GM19238 (cell line): Measurements from ENCODE around the gene TENM3.

Experiments used
- DNase-seq: peaks from one replicate; pipeline ENCODE4 v3.0.0; 2011; ENCODE audit warnings: low spot score; ENCODE audit not compliant: insufficient read length

Gene TENM3

DNA sequence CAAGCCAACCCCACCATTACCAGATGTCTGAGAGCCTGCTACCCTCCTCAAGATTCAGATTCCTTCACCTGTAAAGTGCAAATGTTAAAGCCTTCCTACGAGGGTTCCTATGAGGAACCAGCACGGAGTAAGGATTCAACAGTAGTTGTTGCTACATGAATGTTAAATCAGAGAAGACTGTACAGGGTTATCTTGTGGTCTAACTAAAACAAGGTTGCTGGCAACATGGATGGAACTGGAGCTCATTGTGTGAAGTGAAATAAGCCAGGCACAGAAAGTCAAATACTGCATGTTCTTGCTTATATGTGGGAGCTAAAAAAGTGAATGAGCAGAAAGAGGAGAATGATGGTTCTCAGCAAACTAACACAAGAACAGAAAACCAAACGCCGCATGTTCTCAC, 435.4 kb downstream of the TENM3 start:
- no peak for DNase-seq

DNA sequence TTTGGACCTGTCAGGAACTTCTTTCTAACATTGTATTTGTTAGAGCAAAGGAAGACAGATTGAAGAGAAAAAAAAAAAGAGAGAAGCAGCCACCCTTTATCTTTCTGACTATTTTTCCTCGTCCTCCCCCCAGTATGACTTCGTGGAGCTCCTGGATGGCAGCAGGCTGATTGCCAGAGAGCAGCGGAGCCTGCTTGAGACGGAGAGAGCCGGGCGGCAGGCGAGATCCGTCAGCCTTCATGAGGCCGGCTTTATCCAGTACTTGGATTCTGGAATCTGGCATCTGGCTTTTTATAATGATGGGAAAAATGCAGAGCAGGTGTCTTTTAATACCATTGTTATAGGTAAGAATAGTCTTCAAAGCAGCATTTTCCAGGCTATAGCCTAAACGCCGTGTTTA, 436.3 kb downstream of the TENM3 start:
- DNase-seq = no peak

DNA sequence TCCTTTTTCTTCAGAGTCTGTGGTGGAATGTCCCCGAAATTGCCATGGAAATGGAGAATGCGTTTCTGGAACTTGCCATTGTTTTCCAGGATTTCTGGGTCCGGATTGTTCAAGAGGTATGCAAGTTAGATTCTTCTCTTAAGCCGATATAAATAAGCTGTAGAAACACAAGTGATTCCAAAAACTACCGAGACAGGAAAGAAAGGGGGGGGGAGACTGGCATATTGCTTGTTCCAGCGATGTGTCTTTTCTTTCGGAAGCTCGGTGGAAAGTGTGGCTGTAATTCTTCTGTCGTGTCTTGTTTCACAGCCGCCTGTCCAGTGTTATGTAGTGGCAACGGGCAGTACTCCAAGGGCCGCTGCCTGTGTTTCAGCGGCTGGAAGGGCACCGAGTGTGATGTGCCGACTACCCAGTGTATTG, 437.0 kb downstream of the TENM3 start:
- no peak for DNase-seq

DNA sequence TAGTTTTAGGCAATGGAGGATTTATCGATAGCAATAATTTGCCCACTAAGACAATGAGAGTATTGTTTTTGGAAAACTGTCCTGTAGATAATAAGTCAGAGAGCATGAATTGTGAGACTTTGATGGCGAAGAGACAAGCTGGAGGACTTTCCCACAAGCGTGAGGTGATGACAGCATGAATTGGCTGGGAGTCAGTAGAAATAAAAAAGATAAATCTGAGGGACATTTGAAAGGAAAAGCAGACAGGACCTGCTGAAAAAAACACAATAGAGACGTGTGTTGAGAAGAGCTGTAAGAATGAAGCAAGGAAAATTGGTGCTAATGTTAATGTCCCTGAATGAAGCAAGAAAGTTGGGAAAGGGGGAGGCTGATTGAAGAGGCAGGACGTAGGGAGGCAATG, 440.5 kb downstream of the TENM3 start:
- no peak for DNase-seq

DNA sequence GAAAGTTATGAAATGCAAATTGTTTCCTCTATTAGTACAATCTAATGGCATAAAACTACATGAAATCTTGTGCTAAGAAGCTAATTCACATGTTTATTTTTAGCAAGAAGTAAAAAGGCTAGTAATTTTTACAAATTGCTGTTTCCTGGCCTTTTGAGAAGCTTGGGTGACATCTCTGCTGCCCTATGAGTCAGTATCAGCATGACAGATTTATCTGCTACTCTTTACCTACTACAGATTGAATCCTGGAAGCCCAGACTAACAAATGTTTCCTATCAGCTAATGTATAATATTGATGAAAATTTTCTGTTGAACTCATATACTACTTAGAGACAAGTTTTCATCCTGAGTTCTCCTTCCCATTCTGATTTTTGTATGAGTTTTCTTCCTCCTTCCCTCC, 441.6 kb downstream of the TENM3 start:
- DNase-seq = no peak

DNA sequence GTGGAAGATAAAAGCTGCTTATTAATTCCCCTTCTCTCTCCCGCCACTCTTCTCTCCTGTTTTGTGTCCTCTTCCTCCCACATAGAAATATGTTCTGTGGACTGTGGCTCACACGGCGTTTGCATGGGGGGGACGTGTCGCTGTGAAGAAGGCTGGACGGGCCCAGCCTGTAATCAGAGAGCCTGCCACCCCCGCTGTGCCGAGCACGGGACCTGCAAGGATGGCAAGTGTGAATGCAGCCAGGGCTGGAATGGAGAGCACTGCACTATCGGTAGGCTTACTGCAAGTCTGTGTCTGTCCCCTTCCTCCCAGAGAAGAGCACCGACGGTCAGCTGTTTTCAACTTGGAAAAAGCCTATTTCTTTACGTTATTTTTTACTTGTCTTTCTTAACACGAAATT, 444.9 kb downstream of the TENM3 start:
- DNase-seq = no peak

DNA sequence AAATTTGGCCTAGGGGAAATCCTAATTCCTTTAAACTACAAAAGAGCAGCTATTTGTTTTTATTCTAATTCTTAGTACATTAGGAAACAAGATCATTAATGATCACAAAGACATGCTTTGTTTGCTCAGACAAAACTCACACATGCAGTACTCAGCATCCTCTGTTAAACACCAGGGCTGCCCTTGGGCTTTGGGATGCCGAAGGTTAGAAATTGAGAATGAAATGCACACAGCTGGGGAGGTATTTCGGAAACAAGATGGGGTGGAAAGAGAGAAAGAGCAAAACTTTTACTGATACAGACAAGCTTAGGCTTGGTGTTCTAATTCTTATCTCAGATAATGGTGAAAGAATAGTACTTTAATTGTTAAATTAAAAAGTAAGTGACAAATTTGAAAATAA, 451.3 kb downstream of the TENM3 start:
- no peak for DNase-seq

DNA sequence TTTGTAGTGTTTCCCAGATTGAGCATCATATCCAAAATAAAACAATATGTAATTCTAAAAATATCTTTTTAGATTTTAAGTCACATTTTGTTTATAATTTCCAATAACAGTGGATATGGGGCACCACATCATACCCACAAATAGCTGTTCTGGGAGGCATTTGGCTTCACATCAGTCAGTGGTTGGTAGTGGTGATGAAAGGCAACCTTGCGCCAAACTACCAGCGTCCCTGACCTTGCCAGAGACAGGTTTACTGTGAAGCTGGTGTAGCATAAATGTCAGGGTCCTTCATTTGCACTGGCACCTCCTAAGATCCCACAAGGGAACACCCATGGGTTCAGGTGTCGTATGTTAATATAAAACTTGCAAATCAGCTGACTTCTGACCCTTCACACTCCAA, 451.8 kb downstream of the TENM3 start:
- no peak for DNase-seq

DNA sequence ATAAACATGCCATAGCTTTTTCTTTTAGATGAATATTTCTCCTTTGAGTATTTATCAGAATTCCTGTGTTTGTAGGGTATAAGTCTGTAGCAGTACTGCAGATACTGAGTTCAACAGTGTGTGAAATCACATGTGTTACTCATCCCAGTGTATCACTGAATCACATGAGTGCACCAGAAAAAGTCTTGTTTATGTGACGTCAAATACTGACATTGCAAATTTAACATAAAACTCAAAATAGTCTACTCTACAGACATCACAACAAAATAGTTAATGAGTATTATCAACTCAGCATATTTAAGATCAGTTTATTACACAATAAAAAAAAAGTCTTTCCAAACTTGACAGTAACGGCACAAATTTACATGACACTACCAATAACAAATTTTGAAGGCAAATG, 452.6 kb downstream of the TENM3 start:
- DNase-seq = no peak

DNA sequence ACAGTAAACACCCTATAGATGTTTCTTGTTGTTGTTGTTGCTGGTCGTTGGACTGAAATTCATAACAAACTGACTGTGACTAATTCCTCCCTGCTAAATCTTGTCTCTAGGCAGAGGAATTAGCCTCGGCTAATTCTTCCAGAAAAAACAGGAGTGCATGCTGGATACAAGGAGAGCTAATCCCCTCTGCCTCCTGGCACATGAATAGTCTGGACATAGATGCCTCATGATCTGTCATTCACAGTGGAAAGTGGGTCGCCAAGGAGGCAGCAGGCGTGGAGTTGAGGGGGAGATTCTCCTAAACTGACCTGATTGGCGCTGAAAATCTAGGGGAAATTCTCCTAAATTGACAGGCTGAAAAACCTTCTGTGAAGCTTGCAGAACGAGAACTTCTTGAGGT, 453.9 kb downstream of the TENM3 start:
- no peak for DNase-seq

DNA sequence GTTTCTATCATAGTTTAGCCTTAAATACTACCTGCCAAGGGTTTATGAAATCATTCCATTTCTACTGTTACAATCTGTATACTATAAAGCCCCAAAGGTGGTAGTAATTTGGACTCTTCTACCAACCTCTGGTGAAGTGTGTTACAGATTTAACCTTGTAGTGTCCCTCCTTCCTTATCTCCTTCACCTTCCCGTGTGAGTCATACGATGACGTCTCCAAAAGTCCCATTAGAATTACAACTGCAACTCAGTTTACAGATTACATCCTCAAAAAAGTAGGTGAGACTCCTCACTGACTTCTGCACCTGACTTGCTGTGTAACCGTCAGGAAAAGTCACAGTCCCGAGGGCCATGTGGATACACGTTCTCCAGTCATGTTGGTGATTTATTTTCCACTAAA, 455.0 kb downstream of the TENM3 start:
- no peak for DNase-seq

DNA sequence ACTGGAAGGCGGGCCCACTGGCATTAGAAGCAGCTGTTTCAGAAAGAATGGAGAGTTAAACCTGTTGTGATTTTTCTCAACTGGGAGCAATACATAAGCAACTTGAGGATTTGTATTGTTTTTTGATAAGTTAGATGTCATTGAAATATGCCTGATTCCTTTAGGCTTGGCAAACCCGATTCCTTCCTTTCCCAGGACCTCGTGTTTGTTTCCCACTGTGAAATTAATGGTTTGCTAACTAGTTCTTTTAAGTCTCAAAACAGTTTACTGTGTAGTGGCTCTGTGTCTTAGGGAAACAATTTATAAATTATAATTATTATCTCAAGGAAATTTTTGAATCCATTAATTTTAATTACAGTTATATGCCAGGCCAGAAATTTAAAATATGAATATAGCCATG, 456.0 kb downstream of the TENM3 start:
- DNase-seq = no peak

DNA sequence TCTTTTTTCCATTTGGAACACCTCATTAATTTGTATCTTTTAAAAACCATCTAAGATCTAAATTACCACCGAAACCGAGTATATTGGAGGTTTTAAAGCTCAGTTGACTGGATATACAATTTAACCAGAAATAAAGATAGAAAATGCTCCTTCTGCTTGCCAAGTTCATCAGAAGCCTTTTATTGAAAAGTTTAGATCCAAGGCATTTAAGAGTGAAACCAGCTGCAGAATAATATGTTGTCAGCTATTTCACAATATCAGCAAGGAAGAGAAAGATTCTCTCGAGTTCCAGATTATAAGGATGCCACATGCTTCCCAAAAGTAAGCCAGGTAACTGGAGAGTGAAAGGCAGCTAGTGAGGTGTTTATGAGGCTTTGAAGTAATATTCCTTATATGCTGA, 456.6 kb downstream of the TENM3 start:
- no peak for DNase-seq

DNA sequence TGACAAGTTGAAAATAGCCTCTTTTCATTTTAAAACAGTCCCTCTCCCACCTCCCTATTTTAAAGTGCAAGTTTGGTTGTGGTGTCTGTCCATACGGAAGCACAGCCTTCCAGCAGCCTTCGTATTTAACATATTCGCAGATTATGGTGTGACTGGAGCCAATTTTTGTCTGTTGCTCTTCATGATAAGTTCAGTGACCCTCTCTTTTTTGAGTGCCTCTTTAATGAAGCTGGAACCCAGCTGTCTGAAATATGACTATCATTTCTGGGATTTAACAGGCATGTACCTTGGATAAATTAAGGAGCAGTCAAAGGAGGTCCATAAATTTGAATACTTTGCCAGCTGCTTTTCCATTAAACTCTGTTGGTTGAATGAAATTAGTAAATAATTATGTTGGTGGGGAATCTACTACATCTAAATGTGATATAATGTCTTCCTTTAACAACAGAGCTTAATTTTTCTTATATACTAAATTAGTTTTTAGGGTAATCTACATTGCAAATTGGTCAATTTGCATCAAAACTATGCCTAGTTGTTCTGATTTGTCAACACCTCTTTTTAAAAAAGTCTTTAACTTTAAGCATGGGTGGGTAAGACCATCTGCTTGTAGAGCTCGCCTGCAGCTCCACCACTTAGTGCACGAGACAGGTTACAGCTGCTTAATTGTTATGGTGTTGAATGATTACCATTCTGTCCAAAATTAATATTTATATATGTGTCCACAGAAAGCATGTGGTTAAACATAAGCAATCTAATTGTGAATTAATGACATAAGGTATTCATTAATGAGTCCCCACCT, 457.4 kb downstream of the TENM3 start:
- DNase-seq = no peak

DNA sequence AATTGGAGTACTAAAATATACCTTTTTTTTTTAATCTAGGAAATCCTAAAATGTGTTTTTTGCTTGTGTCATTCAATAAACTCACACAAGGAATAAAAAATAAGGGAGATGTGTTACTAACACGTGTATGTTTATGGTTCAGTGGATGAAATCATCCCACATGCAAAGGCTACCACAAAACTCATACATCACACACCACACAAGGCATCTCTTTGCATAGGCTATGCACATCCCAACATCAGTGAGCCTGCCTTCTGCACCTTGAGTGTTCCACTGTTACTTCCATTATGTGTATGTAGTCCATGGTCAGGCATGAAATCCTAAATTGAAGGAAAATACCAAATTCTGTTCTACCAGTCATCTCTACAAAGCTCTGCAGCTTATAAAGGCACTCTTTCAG, 460.9 kb downstream of the TENM3 start:
- no peak for DNase-seq

DNA sequence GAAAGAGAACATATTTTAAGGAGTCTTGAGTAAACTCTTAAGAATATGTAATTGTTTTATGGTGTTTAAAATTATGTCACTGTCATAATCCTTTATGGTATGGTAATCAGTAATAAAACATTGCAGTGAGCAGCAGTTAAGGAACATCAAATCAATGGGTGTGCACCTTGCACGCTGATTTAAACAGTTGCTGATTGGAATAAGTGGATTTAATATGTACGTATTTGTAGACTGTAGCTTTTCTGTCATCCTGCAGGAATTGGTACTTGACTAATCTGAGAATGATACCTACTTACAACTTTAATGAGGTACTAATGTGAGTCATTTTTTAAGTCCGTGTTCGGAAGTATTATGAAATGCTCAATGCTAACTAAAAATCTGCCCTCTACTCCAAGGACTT, 461.7 kb downstream of the TENM3 start:
- DNase-seq = no peak

DNA sequence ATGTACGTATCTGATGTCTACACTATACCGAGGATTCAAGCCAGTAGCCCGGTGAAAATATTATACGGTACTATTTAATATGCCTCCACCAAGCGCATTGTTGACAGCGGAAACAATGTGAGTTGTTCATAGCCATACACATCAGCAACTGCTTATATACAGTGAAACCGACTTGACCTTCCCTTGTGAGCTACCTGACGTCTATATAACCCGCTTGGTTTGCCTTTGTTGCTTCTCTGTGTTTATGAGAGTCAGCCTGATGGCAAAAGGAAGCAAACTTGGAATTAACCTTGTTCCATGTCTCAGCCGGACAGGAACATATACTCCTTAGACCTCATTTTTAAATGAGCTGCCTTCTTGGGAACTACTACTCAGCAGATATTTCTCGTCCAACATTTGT, 462.2 kb downstream of the TENM3 start:
- DNase-seq = no peak

DNA sequence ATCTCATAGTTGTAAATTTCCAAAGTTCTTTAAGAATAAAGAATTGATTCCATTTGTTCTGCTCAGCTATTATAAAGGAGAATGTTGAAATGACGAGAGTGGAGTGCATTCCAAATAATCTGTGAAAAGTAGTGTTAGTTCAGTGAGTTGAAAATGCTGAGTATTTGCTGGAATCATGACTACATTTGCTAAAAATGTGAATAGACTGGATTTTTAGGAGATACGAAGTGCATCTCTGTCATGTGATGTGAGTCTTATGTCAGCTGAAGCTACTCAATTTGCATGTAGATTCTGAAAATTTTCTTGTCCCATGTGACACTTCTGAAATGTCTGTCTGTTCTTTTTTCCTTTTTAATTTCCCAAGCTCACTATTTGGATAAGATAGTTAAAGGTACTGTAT, 468.0 kb downstream of the TENM3 start:
- no peak for DNase-seq

DNA sequence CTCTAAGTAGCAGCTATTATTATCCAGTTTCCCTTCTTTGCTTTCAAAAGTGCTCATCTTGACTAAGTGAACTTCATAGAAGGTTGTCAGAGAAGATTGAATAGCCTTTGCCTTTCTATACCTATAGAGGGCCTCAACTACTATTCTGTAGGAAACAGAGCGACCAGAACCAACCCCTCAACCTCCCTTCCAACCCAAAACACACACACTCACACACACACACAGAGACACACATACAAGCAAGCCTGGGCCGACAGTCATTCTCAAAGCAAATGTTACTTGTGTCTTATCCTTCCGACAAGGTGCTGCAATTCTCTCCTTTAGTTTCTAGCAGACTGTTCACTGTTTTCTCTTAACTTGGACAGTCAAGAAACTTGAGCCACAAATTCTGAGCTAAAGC, 472.3 kb downstream of the TENM3 start:
- no peak for DNase-seq

DNA sequence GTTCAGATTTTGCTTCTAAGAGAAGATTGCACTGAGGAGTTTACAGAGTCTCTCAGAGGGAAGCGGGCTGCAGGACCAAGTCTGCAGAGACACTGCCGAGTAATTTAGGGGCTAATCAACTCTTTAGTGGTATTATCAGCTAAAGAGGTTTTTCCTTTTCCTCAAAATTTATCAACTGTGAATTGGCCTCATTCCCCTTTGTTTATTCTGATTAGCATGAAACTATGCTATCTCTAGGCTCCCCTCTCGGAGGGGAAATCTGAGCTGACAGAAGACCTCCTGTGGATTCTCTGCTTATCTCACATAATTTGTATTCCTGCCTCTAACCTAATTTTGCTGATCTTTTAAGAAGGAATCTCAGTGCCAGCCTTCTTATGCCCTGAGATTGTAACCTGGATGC, 473.0 kb downstream of the TENM3 start:
- DNase-seq = no peak

DNA sequence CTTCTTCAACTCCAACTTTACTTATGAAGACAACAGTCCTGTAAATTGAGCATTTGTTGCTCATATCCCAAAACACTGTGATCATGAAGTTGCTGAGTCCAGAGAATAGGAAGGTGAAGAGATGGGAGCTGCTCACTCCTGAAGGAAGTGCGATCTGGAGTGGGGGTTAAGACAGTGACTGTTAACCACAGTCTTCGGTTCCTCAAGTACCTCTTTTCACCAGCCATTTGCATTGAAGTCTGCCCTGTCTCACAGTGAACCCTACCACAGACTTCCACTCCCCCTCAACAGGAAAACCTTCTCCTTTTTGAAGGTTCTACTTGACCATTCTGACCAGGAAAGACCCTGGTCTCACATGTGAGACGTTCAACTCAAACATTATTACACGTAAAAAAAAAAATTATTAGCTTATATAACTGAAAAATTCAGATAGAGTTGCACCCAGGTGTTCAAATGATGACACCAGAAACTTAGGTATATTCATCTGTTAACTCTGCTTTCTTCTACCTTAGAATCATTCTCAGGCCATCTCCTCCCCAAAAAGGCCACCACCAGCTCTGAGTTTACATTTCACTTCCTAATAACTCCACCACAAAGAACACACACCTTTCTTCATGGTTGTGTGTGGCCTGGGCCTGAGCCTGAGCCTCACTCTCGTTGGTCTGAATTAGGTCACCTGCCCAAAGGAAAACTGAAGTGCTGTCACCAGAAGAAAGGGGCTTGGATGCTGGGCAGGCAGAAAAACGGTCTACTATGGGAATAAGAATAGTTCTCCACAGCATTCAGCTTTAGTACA, 474.8 kb downstream of the TENM3 start:
- no peak for DNase-seq

DNA sequence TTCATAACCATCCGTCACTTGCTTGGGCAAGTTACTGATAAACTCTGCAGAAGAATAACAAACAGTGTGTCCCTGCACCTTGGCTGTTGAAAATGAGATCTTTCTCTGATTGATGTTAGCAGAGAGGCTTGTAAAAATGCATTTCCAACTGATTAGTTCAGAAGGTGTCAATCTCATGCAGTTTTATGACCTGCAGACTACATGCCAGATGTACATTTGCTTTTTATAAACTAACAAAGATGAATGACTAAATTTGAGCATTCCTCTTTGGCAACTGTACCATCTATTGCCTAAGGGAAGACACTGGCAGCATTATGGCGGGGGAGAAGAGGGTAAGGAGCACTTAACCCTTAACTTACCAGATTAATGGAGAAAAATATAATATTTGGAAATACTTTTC, 481.2 kb downstream of the TENM3 start:
- DNase-seq = no peak

DNA sequence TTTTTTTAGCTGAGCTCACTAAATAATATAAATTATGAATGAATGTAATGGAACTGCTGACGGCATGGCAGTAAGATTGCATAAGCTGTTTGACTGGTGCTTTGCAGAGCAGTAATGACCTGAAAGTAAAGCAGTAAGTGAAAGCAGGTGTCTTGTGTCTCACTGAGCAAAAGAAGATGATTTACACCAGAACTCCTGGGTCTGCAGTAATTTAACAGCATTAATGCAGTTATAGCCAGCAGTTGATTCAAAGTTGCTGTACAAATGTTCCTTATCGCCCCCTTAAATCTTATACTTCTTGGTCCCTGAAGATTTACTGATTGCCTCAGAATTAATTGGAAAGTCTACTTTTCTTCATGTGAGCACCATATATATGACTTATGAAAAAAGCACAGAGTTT, 486.3 kb downstream of the TENM3 start:
- no peak for DNase-seq
